ENCODE results near the gene FLT3LG.
A peak's percentile ranks its signal among the peaks of the same experiment; 100 is the strongest.

FLT3LG gene, protein sequence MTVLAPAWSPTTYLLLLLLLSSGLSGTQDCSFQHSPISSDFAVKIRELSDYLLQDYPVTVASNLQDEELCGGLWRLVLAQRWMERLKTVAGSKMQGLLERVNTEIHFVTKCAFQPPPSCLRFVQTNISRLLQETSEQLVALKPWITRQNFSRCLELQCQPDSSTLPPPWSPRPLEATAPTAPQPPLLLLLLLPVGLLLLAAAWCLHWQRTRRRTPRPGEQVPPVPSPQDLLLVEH

DNA sequence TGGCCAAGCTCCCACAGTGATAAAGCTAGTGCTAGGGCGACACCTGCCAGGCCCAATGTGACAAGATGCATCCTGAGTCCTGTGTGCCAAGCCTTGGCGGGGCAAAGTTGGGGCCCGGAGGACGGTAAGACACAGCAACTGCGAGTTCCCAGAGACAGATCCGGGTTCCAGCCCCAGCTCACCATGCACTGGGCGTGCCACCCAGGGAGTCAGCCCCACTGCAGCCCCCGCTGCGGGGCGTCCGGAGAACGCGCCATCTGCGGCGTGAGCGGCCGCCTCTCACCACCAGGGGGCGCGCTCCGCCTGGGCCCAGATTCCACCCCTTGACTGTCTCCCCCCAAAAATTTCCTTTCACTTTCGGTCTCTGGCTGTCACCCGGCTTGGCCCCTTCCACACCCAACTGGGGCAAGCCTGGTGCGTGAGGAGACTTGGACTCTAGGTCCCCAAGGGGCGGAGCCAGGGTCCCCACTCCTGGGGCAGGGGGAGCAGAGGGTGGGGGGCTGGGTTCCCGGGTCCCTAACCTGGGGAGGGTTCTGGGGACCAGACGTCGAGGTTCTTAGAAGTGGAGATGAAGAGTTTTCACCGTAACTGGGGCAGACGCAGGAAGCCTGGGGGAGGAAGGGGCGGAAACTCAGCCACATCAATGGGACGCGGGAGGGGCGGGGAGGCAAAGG lies at the start of gene FLT3LG:
FLT3LG (plus strand) TSS at position 348 of the 674 bp plus-strand sequence. CDS start 425 bp downstream, outside the sequence.
- DNase-seq = peak in 46 of 56 donors; percentile 5 to 77 (median 34)

DNA sequence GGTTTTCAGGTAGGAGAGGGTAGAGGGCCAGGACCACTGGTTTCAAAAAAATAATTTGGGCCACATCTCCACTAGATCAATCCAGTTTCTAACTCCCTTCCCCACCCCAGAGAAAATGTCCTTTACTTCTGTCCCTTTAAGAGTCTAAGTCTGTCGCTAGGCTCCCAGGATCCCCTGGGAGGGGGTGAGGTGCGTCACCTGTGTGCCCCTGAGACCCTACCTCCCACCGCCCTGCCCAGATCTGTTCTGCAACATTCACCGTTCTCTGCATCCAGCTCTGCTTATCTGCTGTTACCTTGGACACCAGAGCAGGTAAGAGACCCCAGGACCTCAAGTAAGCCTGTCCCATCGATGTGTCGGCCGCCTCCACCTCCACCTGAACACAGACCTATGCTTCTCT lies 48.8 kb upstream of the FLT3LG start, which contains the start of gene GFY:
GFY (plus strand) TSS at position 211 of the 400 bp plus-strand sequence. CDS start 1,043 bp downstream, outside the sequence.
- no peak for DNase-seq

DNA sequence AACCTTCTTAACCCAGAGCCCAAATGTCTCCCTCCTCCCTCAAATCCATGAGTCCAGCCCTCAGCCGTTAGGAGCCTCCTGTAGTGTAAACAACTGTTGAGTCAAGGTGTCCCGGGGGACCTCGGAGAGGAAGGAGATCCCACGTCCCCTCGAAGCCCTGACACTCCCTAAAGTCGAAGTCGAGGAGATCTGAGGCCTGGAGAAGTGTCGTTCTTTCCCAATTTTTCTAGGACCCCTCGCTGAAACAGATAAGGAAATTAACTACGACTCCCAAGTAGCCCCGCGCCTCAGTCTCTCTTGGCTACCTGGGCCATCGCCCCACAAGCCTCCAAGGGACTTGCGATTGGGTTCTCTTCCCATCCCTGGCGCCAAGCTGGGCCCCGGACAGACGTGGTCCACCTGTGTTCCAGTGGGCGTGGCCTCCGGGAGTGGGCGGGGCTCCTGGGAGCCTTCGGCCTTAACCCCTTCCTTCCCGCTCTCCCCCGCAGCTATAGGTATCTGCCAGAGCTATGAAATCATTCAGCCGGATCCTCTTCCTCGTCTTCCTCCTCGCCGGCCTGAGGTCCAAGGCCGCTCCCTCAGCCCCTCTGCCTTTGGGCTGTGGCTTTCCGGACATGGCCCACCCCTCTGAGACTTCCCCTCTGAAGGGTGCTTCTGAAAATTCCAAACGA lies 48.0 kb upstream of the FLT3LG start:
- no peak for DNase-seq

DNA sequence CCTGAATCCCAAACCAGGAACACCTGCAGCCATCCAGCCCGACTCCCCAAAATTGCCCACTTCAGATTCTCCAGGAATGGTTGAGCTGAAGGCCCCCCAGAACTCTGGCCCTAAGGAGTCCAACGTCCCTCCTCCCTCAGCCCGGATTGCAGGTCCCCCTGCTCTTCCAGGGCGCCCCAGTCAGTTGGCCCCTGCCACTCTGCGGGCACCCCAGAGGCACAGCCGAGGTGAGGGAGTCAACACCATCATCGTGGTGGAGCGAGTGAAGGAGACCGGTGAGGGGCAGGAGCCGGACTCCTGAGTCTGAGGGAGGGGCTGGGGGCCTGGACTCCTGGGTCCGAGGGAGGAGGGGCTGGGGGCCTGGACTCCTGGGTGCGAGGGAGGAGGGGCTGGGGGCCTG lies 46.7 kb upstream of the FLT3LG start:
- DNase-seq = no peak

DNA sequence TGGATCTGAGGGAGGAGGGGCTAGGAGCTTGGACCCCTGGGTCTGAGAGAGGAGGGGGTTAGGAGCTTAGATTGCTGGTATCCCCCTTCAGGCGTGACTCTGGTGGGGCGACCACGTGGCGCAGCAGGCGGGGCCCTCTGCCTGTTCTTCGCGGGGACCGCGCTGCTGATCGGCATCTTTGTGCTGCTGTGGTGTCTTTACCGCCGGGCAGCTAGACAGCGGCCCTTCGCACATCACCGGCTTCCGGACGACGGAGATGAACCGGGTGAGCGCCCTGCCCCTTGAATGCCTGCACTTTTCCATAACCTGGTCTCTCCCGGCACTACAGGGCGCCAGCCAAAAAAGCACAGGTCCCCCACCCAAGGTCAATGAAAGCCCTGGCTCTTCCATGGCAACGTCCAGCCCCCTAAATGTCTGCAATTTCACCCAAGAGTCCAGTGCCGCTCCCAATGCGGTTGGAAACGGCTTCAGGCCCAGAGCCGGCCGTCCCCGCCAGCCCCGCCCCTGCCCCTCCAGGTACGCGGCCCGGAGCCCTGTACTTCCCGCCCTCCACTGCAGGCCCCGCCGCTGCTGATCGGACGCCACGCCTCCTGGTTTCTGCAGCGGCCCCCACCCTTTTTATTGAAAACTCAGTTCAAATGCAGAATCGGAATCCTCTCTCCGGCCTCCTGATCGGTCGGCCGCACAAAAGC lies 46.0 kb upstream of the FLT3LG start:
- no peak for DNase-seq

DNA sequence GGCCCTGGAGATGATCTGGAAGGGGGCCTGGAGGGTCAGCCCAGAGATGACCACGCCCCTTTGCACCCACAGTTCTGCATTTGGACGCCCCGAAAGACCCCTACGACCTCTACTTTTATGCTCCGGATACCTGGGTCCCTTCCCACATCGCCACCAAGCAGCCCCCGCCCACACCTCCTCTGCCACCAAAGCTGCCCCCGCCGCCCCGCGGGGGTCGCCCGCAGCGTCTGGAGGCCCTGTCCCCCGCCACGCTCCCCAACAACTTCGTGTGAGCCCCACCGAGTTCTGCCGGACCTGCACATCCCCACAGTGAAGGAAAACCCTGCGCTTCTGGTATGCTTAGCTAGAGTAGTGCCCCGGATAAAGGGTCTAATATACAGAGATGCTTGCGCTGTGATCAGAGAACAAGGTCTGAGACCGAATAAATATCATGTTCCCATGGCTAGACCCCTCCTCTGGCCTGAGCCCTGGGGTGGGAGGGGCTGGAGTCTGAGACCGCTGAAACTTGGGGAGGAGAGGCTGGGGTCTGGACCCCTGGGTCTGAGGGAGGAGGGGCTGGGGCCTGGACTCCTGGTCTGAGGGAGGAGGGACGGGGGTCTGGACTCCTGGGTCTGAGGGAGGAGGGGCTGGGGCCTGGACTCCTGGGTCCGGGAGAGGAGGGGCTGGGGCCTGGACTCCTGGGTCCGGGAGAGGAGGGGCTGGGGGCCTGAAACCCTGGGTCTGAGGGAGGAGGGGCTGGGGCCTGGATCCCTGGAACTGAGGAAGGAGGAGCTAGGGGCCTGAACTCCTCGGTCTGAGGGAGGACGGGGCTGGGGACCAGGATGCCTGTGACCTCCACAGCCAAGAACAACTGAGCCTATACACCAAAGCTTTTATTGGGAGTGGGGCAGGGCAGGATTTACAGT lies 45.2 kb upstream of the FLT3LG start:
- no peak for DNase-seq

DNA sequence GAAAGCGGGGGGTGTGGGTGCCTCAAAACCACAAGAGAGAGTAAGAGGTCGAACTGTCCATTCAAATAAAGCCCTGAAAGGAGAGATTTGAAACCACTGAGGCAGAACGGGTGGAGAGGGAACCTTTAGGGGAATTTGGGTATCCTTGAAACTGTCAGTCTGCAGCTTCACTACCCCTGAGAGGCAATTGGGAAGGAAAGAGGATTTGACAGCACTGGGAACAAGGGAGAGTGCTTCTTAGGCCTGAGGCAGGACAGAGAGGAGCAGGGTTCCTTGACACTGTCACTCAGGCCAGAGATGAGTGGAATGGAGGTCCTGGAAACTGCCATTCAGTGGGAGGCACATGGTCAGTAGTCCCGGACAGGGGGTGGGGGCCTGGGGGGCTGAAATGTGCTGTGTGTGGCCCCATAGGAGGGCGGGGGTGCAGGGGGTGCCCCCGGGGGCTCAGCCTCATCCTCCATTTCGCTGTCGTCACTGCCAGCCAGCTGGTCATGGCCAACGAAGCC lies 43.8 kb upstream of the FLT3LG start:
- no peak for DNase-seq

DNA sequence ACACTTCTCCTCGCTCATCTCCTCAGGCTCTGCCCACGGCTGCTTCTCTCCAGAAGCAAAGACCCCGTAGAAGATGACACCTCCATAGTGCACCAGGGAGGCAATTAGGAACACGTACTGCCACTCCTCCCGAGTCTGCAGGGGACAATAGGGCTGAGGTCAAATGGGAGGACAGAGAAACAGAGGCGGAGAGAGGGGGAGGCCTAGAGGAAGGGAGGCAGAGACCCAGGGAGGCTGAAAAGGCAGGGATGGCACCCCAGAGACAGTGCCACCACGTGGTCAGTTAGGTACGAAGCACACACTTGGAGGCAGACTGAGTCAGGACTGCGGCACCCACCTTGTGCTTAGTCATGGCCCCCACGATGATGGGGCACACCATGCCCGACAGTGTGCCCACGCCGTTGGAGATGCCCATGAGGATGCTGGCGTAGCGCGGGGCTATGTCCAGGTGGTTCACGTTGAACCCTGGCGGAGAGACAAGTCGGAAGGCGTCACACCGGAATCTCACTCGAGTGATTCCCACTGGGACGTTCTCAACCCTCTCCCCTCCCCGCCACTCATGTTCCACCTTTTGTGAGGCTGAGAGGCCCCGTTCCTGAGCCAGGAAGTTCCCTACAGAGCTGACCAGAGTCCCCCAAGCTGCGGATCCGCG lies 43.2 kb upstream of the FLT3LG start:
- no peak for DNase-seq

DNA sequence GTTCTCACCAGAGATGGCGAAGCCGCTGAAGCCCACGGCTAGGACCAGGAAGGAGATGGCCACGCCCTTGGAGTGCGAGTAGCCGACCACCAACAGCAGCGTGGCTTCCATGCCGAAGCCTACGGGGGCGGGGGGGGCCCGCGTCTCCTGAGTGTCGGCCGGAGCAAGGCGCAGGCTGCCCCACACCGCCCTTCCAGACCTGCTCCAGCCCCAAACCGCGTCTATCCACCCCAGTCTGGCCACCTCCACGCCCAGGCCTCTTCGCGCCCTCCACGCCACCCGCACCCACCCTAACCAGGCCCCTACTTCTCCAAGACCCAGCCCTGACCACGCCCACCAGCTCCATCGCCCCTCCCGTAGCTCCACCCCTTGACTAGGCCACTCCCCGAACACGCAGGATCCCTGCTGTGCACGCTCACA lies 42.7 kb upstream of the FLT3LG start:
- DNase-seq = no peak

DNA sequence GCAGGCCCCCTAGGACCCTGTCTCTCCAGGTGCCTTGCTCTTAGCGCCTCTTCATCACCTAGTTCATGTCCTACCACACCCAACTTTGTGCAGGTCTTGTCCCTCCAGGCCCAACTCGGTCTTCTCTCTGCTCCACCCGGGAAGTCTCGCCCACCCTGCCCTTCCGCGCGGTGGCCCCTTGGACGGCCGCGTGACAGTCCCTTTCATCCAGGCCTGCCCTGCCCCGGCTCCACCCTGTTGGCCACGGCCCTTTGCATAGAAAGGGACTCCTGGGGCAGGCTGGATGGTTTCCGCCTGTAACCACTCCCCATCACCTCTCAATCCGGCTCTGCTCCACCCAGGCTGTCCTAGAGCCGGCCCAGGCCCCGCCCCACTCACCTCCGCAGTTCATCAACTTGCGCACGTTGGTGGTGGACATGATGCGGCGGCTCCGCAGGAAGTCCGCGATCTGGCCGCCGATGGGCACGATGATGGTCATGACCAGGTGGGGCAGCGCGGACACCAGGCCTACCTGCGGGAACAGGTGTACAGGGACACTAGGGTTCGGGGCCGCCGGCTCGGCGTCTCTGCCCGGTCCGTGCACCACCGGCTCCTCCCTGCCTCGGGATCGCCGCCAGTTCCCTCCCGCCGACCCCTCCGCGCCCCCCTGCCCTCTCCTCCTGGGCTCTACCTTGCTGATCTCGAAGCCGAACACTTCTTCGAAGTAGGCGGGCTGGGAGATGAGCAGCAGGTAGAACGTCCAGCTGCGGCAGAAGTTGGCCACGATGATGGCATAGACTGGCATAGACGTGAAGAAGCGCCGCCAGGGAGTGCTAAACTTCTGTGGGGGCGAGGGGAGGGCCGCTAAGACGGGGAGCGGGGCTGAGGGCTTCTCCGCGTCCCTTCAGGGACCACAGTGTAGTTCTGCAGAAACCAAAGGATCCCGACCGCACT lies 41.6 kb upstream of the FLT3LG start:
- no peak for DNase-seq

DNA sequence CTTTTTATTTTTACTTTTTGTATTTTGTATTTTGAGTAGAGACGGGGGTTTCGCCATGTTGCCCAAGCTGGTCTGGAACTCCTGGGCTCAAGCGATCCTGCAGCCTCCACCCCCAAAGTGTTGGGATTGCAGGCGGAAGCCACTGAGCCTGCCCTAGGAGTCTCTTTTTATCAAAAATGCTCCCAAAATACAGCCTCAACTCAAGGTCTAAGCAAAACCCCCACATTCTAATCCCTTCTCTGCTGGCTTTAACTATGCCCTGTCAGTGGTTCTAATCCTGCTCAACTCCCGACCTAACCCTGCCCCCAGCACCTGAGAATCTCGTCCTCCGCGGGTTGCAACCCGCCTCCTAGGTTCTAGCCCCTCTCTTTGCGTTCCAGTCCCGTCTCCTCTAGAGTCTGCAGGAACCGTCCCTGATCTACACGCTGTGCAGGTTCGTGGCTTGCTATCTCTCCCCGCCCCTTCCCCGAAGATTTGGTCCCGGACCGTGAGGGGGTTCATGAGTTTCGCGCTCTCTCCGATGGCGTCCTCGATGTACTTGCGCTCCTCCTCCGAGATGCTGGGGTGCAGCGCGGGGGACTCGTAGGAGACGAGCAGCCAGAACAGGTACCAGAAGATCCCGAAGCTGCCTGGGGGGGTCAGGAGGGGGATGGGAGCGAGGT lies 40.6 kb upstream of the FLT3LG start:
- DNase-seq = no peak

DNA sequence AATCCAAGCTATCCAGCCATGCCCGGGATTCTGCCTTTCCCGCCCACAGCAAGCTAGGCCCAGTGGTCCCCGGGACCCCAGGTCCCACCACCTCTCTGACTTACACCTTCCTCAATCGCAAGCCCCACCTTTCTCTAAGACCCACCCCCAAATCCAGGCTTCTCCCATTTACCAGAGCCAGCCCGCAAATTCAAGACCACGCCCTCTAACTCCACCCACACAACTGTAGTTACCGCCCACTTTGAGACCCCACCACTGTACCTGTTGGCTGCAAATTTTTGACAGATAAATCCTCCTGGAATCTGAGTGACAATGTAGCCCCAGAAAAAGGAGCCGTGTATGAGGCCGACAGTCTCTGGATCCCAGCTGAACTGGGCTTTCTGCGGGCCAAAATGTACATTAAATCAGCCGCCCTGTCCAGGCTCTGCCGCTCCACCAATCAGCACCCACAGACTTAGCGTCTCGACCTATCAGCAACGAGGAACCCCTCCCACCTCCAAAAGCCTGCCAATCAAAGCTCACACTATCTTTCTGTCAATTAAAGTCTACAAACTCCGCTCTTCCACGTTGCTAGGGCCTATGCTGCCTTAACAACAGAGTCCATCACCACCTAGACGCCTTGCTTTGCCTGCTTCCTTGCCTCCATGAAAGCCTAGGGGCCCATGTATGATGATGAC lies 39.0 kb upstream of the FLT3LG start:
- no peak for DNase-seq

DNA sequence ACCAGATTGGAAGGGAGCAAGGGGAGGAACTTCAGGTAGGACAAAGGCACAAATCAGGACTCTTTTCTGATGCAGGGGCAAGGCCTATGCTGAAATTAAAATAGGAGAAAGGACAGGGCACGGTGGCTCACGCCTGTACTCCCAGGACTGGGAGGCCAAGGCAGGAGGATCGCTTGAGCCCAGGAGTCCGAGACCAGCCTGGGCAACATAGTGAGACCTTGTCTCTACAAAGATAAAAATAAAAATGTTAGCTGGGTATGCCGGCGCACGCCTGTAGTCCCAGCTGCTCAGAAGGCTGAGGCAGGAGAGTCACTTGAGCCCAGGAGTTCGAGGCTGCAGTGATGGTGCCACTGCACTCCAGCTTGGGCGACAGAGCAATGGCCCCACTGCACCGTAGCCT lies 38.3 kb upstream of the FLT3LG start:
- no peak for DNase-seq

DNA sequence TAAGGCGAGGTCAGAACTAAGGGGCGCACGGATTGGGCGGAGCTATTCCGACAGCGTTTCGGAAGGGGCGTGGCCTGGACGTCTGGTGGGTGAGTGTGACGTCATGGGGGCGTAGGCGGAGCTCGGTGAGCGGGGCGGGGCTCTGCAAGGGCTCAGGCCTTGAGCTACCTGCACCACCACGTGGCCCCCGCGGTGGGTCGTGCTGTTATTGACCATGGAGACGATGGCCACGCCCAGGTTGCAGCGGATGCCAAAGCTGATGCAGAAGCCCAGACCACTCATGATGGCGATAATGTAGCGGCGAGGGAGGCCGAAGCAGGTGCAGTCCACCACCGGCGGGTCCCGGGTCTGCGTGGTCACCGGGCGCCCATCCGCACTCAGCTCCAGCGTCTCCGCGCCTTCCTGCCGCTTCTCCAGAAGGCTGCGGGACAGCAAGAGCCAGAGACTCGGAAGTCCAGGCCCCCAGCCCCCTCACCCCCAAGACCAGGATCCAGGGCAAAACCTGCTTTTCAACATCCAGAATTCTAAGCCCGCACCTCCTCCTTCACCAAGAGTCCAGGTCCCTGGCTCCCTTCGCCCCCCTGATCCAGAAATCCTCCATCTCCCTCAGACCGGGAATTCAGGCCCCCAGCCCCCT lies 37.5 kb upstream of the FLT3LG start:
- peak in 2 of 56 donors; percentile 27 to 40 for DNase-seq

DNA sequence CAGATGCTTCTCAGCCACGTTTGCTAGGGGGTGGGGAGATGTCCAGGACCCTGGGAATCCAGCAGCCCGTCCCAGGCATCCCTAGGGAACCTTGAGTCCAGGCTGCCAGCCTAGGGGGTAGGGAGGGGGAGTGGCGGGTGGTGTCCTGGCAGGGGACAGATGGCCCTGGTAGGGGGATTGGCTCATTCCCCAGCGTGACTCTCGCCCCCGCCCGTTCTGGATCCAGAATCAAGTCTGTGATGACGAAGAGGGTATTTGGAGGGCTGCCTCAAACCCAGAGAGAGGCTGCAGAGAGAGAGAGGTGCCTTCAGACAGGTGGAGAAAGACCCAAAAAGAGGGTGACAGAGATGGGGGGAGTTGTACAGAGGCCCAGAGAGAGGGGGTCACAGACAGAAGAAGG lies 36.8 kb upstream of the FLT3LG start:
- DNase-seq = no peak

DNA sequence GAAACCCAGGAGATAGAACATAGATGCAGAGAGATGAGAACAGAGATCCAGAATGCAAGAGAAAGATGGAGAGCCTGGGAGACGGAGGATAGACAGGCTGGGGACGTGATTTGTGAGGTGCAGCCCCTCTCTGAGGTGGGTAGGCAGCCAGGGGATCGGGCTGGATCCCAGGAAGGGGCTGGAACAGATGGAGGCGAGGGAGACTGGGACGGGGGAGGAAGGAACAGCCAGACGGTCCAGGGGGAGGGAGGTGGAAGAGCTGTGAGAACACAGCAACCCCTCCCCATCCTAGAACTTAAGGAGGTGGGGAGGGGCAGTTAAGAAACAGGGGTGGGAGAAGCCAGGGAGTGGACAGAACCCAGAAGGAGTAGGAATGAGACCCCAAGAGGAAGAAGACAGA lies 35.8 kb upstream of the FLT3LG start:
- no peak for DNase-seq

DNA sequence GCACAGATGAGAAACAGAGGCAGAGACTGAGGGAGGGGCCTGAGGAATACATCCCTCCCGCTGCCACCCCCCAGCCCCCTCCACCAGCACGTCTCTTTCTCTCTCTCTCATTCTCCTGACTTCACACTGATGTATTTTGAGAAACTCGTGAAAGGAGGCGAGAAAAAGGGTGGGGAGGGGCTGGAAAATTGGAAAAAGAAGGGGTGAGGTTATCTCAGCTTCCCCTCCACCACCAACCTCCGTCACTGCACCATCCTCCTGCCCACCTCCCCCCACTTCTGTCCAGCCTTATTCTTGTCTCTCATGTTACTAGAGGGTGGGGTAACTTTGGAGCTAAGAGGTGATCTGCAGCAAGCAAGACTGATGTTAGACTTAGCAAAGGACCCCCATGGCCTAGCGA lies 34.2 kb upstream of the FLT3LG start:
- DNase-seq = no peak

Measured in nucleus accumbens (tissue), 56 donors.